ENCODE results near the gene SHISA9.

The SHISA9 gene

DNA sequence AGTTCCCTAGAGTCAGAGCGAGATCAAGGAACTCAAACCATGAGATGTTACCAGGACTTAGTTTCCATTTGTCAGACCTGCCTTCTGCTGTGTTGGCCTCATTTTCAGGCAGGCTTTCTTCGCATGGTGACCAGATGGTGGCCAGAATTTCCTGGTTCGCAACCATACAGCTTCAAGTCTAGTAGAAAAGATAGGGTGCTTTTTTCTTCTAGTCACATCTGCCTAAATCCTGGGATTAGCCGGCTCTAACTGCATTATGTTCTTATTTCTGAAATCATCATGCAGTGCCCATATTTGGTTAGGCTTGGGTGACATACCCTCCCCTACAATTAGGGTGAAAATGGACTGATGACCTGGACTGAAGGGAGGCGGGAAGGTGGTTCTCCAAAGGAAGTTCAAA lies 131.5 kb downstream of the SHISA9 start:
- DNase-seq = no peak

- DNase-seq = peak; percentile 70
These were observed 135.2 kb downstream of the SHISA9 start for GRCh38 chr16:13036600-13036999.

DNA sequence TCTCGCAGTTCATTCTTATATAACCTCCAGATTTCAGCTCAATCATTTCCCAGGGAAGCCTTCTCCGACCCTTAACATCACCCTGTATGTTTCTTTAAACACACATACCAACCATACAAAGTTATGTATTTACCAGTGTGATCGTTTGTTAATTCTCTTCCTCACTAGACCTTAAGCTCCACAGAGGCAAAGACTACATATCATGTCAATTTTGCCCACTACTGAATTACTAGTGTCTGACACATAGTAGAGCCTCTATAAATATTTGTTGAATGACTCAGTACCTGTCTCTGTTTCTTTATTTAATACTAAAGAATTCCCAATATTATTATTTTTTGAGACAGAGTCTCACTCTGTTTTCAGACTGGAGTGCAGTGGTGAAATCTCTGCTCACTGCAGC lies 137.2 kb downstream of the SHISA9 start:
- DNase-seq = no peak

DNA sequence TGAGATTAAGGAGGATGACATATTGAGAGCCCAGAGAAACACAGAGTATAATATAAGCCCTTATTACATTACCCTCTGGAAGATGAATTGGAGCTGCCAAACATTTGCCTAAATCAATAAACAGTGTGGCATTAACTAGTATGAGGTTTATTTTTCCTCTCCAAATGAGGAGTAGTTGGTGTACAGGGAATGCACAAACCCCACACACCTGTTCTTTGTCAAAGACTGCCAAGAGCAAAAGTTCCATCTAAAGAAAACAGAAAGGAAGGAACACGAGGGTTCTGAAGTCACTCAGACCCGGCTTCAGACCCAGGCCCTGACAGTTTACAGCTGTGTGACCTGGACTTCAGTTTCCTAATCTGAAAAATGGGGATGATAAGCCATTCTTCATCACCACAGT lies 138.1 kb downstream of the SHISA9 start:
- DNase-seq = no peak

GRCh38 chr16:13041180-13041579 lies 139.8 kb downstream of the SHISA9 start:
- DNase-seq = no peak

- no peak for DNase-seq
These were observed 140.4 kb downstream of the SHISA9 start for GRCh38 chr16:13041646-13042290.

- DNase-seq = no peak
These were observed 140.9 kb downstream of the SHISA9 start for GRCh38 chr16:13042291-13042685.

DNA sequence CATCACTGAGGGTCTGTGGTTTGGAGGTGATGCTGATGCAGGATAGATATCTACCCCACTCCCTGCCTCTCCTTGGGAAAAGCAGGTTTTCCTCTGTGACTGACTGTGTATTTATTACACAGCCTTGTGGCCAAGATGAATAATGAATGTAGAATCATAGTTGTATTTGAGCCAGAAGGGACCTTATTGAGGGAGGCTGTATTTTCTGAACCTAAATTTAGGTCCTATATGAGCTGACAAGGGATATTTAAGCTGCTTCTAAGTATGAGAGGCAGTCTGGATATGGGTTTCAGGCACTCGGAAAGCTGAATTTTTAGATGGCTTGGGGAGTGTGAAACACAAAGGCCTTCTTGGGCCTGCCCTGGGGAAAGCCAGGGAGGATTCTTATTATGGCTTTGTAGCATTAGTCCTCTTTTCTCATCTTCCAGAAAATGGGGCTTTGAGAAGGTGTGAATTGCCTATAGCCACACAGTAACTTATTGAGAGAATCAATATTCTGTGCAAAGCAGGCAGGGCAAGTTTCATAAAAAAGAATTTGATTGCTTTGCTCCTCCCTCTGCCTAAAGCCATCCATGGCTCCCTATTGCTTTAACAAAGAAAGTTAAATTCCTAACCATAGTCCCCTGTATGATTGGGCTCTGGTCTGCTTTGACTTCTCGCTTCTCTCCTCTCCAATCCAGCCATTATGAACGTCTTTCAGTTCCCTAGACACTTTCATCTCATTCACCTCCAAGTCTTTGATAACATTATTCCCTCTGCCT lies 144.8 kb downstream of the SHISA9 start:
- no peak for DNase-seq

- DNase-seq = no peak
These were observed 145.9 kb downstream of the SHISA9 start for GRCh38 chr16:13047276-13047675.

DNA sequence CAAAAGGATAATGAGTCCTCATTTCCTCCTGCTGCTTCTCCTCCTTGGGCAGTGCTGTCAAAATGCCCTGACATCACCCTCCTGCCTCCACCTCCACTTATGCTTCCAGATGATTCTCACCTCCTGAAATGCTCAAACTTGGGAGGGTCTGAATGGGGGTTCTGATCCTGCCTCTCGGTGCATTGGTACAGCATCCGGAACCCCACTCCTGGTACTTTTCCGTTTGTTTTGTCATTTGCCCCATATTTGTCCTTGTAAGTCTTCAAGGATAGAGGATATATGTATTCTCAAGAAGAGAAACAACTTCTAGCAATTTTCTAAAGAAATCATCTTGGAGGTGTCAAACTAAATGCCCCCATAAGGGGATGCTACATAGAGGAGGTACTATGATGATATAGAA lies 148.3 kb downstream of the SHISA9 start:
- no peak for DNase-seq

GRCh38 chr16:13052431-13052830 lies 151.0 kb downstream of the SHISA9 start:
- DNase-seq = no peak

- no peak for DNase-seq
These were observed 154.1 kb downstream of the SHISA9 start for GRCh38 chr16:13055480-13055879.

GRCh38 chr16:13056607-13057006 lies 155.2 kb downstream of the SHISA9 start:
- DNase-seq = no peak

- no peak for DNase-seq
These were observed 159.5 kb downstream of the SHISA9 start for GRCh38 chr16:13060932-13061331.

DNA sequence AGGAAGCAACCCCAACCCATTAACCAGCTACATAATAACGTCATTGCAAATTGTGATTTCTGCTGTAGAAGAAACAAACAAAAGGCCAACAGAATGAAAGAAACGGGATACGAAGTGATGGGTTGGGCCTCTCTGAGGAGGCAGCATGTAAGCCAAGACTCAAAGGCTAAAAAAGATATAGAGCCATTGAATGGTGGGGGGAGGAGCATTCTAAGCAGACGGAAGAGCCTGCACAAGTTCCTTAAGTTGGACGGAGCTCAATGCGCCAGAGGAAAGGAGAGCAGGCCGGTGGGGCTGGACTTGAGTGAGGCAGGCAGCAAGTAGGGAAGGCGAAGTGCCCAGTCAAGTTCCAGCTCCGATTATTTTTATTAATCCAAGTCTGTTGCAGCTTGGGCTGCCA lies 160.3 kb downstream of the SHISA9 start:
- no peak for DNase-seq

DNA sequence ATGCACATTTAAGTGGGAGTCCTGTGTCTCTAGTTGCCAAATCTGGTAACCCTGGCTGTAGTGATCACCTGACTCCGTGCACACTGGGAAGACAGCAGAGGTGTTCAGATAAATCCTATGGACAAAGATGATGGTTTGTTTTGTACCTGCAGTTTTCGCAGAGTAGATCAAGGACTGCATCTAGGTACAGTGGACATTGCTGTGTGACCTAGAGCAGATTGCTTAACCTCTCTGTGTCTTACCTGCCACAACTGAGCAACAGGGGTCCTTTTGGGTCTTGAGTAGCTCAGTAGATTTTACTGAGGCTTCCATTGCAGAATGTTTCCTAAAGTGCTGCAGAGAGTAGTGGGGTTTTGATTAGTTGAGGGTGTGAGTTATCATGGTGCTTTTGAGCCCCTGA lies 160.8 kb downstream of the SHISA9 start:
- no peak for DNase-seq

DNA sequence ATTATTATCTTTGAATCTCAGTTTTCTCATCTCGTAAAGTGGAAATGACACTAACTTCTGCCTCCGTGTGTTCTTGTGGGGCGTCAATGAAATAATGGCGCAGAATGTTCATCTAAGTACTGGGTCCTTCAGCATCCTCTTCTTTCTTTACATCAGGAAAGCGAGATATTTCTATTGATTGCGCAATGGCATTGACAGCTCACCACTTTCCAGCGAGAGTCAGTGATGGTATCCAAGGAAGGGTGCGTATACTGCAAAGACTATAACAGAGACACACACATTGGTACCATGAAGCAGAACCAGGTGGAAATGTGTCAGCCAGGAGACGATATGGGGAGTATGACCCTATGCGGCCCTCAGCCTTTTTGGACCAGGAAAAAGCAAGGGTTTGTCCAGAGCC lies 162.1 kb downstream of the SHISA9 start:
- DNase-seq = no peak

GRCh38 chr16:13064821-13065220 lies 163.4 kb downstream of the SHISA9 start:
- DNase-seq = no peak

GRCh38 chr16:13067648-13068047 lies 166.2 kb downstream of the SHISA9 start:
- no peak for DNase-seq

- no peak for DNase-seq
These were observed 167.7 kb downstream of the SHISA9 start for GRCh38 chr16:13068912-13069583.

DNA sequence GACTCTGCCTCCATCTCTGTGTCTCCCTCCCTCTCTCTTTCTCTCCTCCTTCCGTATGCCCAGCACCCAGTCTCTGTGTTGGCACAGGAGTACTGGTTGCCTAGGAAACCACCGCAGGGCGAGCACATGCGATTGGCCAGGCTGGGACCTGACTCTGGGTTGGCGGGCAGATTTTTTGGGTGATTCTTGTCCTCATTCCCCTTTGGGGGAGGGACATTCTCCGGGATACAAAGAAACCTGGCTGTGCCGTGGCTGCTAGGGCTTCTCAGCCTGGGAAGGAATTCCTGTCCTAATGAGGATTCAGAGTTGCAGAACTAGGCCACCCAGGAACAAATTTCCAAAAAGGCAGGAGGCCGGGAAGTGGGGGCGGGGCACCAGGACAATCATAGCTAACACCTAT lies 168.9 kb downstream of the SHISA9 start:
- no peak for DNase-seq

DNA sequence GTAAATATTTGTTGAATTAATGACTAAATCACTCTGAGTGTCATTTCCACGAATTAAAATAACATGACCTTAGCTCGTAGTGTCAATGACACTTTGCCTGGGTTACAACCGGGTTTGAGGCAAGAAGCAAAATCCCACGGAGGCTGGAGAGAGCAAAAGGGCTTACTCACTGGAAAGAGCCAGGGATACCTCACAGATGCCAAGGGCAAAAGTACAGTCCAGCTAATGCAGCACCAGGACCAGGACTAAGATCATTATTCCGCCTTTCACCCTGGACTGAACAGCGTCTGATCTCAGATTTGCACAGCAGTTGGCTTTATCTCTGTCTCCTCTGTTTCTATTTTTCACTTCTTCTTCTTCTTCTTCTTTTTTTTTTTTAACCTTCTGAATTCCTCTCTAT lies 175.5 kb downstream of the SHISA9 start:
- no peak for DNase-seq

DNA sequence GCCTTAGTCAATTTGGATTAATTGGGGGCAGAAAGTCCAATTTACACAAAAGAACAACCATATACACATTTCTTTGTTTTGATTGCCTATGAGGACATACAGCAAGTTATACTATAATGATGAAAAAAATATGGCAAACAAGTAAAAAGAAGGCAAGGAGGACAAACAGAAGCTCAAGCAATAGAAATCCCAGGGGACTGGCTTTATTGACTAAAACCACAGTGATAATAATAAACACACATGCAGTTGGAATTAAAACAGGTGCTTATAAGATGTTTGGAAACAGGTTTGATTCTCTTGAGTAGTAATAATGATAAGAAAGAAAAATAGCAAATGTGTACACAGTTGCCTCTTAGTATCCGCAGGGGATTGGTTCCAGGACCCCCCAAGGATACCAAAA lies 176.4 kb downstream of the SHISA9 start:
- no peak for DNase-seq

DNA sequence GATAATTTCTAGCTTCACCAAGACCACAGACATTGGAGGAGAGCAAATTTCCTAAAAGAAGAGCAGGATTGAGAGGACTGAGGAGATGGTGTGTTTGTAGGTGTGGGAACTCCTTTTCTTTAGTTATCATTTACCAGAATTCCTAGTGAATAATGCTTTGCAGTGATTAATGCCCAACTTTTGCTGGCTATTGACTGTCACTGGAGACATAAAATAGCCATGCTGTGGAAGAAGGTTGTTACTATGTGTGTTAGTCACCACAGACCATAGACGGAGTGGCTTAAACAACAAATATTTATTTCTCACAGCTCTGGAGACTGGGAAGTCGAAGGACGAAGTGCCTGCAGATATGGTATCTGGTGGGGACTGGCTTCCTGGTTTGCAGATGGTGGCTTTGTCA lies 179.1 kb downstream of the SHISA9 start:
- no peak for DNase-seq
